ENCODE data around the gene BSPRY. TPM values are rescaled to one million over a fixed set of nuclear protein-coding genes. Genes with fewer than 3 reads are reported as not detected.

Gene BSPRY
- total RNA-seq, 2 donors from 2014 or later: 0.48 to 3.8 TPM

DNA sequence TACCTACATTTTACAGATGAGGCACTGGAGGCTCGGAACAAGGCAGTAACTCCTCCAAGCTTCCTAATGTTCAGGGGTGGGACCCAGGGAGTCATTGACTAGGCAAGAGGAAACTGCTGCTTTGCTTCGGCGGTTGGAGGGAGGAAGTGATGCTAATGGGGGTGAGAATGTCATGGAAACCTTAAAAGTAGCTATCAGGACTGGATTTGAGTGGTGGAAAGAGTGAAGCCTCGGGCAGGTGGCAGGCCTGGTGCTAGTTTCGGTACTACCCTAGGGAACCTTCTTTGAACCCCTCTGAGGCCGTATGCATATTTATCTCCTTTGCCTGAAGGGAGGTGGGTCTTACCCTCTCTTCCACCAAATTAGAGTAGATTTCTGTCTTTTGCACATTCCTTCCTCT is 1.6 kb downstream of the BSPRY start:
- no peak overlapping the region for H3K27ac ChIP-seq
- no peak overlapping the region for H3K4me3 ChIP-seq
- no peaks in the 10 kb centered on the region for H3K9me3 ChIP-seq
- no peaks in the 10 kb centered on the region for H3K27me3 ChIP-seq
- TF ChIP-seq, protein P1, sequence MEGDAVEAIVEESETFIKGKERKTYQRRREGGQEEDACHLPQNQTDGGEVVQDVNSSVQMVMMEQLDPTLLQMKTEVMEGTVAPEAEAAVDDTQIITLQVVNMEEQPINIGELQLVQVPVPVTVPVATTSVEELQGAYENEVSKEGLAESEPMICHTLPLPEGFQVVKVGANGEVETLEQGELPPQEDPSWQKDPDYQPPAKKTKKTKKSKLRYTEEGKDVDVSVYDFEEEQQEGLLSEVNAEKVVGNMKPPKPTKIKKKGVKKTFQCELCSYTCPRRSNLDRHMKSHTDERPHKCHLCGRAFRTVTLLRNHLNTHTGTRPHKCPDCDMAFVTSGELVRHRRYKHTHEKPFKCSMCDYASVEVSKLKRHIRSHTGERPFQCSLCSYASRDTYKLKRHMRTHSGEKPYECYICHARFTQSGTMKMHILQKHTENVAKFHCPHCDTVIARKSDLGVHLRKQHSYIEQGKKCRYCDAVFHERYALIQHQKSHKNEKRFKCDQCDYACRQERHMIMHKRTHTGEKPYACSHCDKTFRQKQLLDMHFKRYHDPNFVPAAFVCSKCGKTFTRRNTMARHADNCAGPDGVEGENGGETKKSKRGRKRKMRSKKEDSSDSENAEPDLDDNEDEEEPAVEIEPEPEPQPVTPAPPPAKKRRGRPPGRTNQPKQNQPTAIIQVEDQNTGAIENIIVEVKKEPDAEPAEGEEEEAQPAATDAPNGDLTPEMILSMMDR (IDR thresholded peaks at IDR 0.05): no peak
- peaks cover 0 to 11% of the 10 kb centered on the region in 2 donors for H3K4me1 ChIP-seq
- DNase-seq (ENCODE audit: low spot score): no peak
- no peaks in the 10 kb centered on the region for H3K36me3 ChIP-seq

DNA sequence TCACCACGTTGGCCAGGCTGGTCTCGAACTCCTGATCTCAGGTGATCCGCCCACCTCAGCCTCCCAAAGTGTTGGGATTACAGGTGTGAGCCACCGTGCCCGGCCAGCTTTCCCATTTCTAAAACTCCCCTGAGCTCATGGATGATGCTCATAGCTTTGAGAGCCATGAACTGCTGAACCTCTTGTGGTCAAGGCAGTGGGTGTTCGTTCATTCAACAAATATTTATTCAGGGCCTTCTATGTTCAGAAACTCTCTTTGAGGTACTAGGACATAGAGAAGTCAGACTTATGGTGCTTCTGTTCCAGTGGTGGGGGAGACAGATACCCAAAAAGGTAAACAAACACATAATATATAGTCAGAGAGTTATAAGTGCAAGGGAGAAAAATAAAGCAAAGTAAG is 2.7 kb downstream of the BSPRY start:
- H3K4me3 ChIP-seq: no peak overlapping the region
- H3K9me3 ChIP-seq: no peaks in the 10 kb centered on the region
- no peaks in the 10 kb centered on the region for H3K36me3 ChIP-seq
- TF ChIP-seq, protein P1 (IDR thresholded peaks at IDR 0.05): no peak
- no peak overlapping the region for H3K27ac ChIP-seq
- H3K27me3 ChIP-seq: no peaks in the 10 kb centered on the region
- H3K4me1 ChIP-seq: peaks cover 0 to 11% of the 10 kb centered on the region in 2 donors
- DNase-seq (ENCODE audit: low spot score): no peak

DNA sequence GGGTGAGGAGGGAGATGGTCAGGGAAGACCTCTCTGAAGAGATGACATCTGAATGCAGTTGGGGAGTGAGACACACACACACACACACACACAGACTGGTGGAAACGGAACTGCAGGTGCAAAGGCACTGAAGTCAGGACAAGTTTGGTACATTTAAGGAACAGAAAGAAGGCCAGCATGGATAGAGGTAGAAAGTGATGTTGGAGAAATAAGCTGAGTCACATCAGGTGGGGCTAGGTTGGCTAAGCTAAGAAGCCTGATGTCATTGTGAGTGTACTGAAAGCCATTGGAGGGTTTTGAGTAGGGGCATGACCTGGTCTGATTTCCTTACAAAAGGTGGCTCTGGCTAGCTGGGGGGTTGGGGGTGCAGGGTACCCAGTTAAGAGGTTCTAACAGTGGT is 3.1 kb downstream of the BSPRY start:
- Histone ChIP-seq H3K4me3 (no peak overlapping the region), H3K9me3 (no peaks in the 10 kb centered on the region), H3K36me3 (no peaks in the 10 kb centered on the region), H3K4me1 (peaks cover 0 to 11% of the 10 kb centered on the region in 2 donors), H3K27ac (no peak overlapping the region), H3K27me3 (no peaks in the 10 kb centered on the region)
- DNase-seq (ENCODE audit: low spot score): no peak
- TF ChIP-seq, protein P1 (IDR thresholded peaks at IDR 0.05): no peak

DNA sequence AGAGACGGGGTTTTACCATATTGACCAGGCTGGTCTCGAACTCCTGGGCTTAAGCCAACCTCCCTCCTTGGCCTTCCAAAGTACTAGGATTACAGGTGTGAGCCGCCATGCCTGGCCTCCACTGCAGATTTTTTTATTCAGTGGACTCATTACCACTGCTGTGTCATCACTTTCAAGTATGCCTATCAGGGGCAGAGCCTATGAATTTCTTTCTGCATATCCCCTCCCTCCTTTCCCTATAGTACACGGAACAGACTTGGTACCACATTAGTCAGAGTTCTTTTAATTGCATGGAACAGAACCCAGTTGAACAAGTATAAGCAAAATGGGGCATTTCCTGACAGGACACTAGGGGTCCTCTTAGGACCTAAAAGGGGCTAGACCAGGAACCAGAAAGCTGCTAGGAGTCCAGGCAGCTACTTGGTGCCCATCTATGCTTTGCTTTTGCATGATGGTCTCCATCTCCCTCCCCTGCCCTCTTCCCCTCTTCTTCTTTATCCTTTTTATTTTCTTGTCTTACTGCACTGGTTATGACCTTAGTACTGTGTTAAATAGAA is 5.8 kb downstream of the BSPRY start:
- H3K4me3 ChIP-seq: no peak overlapping the region
- H3K27me3 ChIP-seq: no peaks in the 10 kb centered on the region
- no peaks in the 10 kb centered on the region for H3K36me3 ChIP-seq
- no peaks in the 10 kb centered on the region for H3K9me3 ChIP-seq
- H3K27ac ChIP-seq: no peak overlapping the region
- no peak for DNase-seq (ENCODE audit: low spot score)
- TF ChIP-seq, protein P1 (IDR thresholded peaks at IDR 0.05): no peak
- H3K4me1 ChIP-seq: peaks cover 0 to 5% of the 10 kb centered on the region in 2 donors

DNA sequence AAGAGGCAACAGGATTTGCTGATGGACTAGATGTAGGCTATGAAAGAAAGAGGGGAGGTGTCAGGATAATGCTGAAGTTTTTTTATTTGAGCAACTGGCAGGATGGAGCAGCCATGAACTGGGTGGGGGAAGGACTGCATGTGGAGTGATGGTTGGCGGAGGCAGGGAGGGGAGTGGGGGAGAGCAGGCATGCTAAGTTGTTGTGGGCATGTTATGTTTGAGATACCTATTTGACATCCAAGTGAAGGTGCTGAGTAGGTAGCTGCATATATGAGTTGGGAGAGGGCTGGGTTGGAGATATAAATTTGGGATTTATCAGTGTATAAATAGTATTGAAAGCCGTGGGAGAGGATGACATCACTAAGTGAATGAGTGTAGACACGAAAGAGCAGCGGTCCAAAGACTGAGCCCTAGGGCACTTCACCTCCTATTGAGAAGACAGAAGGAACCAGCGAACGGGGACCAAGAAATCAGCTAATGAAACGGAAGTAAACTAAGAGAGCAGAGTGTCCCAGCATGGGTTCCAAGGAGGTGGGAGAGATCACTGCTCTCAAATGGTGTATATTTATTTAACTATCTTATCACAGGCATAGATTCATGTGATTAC is 7.4 kb downstream of the BSPRY start:
- H3K4me1 ChIP-seq: no peaks in the 10 kb centered on the region
- H3K9me3 ChIP-seq: no peaks in the 10 kb centered on the region
- H3K27me3 ChIP-seq: no peaks in the 10 kb centered on the region
- no peak overlapping the region for H3K4me3 ChIP-seq
- TF ChIP-seq, protein P1 (IDR thresholded peaks at IDR 0.05): no peak
- DNase-seq (ENCODE audit: low spot score): no peak
- no peaks in the 10 kb centered on the region for H3K36me3 ChIP-seq
- no peak overlapping the region for H3K27ac ChIP-seq

DNA sequence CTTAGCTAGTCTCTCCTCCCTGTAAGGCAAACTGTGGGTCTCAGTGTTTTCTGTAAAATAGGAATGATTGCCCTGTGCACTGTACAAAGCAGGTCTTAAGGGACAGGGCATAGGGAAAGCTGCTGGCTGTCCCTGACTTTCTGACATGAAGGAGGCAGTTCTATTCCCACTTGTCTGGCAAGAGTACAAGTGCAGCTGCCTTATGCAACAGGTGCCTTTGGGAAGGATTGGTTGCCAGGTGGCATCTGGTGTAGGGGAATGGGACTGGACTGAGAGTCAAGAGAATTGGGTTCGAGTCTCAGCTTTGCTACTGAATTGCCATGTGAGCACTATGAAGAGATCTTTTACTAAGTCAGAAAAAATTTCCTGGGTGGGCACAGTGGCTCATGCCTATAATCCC is 10.0 kb downstream of the BSPRY start:
- Histone ChIP-seq H3K36me3 (no peaks in the 10 kb centered on the region), H3K9me3 (no peaks in the 10 kb centered on the region), H3K27me3 (peaks cover 0 to under 1% of the 10 kb centered on the region in 2 donors), H3K27ac (no peak overlapping the region), H3K4me1 (no peaks in the 10 kb centered on the region), H3K4me3 (no peak overlapping the region)
- TF ChIP-seq, protein P1 (IDR thresholded peaks at IDR 0.05): no peak
- DNase-seq (ENCODE audit: low spot score): no peak

Data from right atrium auricular region (tissue), 2 donors.